Stimulated activated CD4-positive, alpha-beta T cell treated with anti-CD3 and anti-CD28 coated beads, Interleukin-1b, Interleukin-23, amount 100 ng/mL, for 4 hours (primary cell): Measurements from ENCODE around the gene OBP2B.
A peak's percentile ranks its signal among the peaks of the same experiment; 100 is the strongest.
"Not testable (repeated sequence)": the region's sequence is repeated elsewhere in the genome, so short reads cannot be mapped to it uniquely, and the experiment has no call there.

Source experiments
- DNase-seq, 2 donors: peaks; one replicate each; pipeline ENCODE4 v3.0.0-alpha.2; 2020; ENCODE audit warnings: low read depth in 2 of 2

OBP2B gene

GRCh38 chr9:133238272-133238850, 29.3 kb upstream of the OBP2B start:
- DNase-seq = peak; percentile 5 to 33

- DNase-seq = no peak
Observed at GRCh38 chr9:133237035-133237731, 28.1 kb upstream of the OBP2B start.

- not testable (repeated sequence) for DNase-seq
Observed at GRCh38 chr9:133236291-133237034, 27.4 kb upstream of the OBP2B start.

GRCh38 chr9:133235549-133236222, 26.6 kb upstream of the OBP2B start:
- no peak for DNase-seq

GRCh38 chr9:133234577-133235322, 25.7 kb upstream of the OBP2B start:
- DNase-seq = no peak

GRCh38 chr9:133233681-133234432, 24.8 kb upstream of the OBP2B start:
- DNase-seq = no peak

- not testable (repeated sequence) for DNase-seq
Observed at GRCh38 chr9:133231934-133232568, 23.0 kb upstream of the OBP2B start.

GRCh38 chr9:133230514-133230913, 21.5 kb upstream of the OBP2B start:
- not testable (repeated sequence) for DNase-seq

GRCh38 chr9:133230093-133230492, 21.0 kb upstream of the OBP2B start:
- no peak for DNase-seq

- DNase-seq = not testable (repeated sequence)
Observed at GRCh38 chr9:133228474-133229193, 19.6 kb upstream of the OBP2B start.

GRCh38 chr9:133227996-133228395, 18.9 kb upstream of the OBP2B start:
- not testable (repeated sequence) for DNase-seq

- no peak for DNase-seq
Observed at GRCh38 chr9:133227242-133227860, 18.3 kb upstream of the OBP2B start.

GRCh38 chr9:133226219-133227171, 17.4 kb upstream of the OBP2B start:
- no peak for DNase-seq

GRCh38 chr9:133225171-133226011, 16.3 kb upstream of the OBP2B start:
- DNase-seq = no peak

GRCh38 chr9:133224762-133225161, 15.7 kb upstream of the OBP2B start:
- DNase-seq = no peak

GRCh38 chr9:133223159-133223756, 14.2 kb upstream of the OBP2B start:
- not testable (repeated sequence) for DNase-seq

- not testable (repeated sequence) for DNase-seq
Observed at GRCh38 chr9:133221994-133222393, 12.9 kb upstream of the OBP2B start.
